MCF 10A (cell line): Measurements from ENCODE around the gene PUM2. TPM values are rescaled to one million over a fixed set of nuclear protein-coding genes. Genes with fewer than 3 reads are reported as not detected.
"Not testable (repeated sequence)": the region's sequence is repeated elsewhere in the genome, so short reads cannot be mapped to it uniquely, and the experiment has no call there.

Experiments used
- BruUV-seq: library from RNA; stranded (reverse); fragments of 400-500 nt; replicated peaks from 2 replicates; lab custom pipeline; 2021; lab: Mats Ljungman, UMichigan
- CTCF ChIA-PET: fragments of 300-600 bp; sonication (Branson Sonifier 250); formaldehyde crosslinking; extraction: SDS; loops from one replicate; lab custom pipeline; 2021; ENCODE audit warnings: antibody characterized with exemption, inconsistent platforms; lab: Yijun Ruan, JAX
- POLR2A ChIA-PET: fragments of 300-600, 350-650 bp; sonication (Branson Sonifier 250); formaldehyde crosslinking; extraction: SDS; loops from one replicate; lab custom pipeline; 2020; ENCODE audit warnings: antibody characterized with exemption, inconsistent platforms; lab: Yijun Ruan, JAX
- DNase-seq: peaks from one replicate; pipeline ENCODE4 v3.0.0-alpha.2; 2018; ENCODE audit not compliant: unreplicated experiment
- H3K27ac Mint-ChIP-seq: one replicate; pipeline ENCODE4 v1.8.0; 2022; ENCODE audit warnings: mild to moderate bottlenecking, low read depth, mixed read lengths; ENCODE audit not compliant: unreplicated experiment
- H3K27me3 Mint-ChIP-seq: one replicate; pipeline ENCODE4 v1.8.0; 2022; ENCODE audit warnings: mixed read lengths; ENCODE audit not compliant: insufficient read depth, unreplicated experiment
- H3K36me3 Mint-ChIP-seq: one replicate; pipeline ENCODE4 v1.8.0; 2022; ENCODE audit warnings: mild to moderate bottlenecking, moderate library complexity, mixed read lengths; ENCODE audit not compliant: insufficient read depth, unreplicated experiment
- H3K4me1 Mint-ChIP-seq: one replicate; pipeline ENCODE4 v1.8.0; 2022; ENCODE audit warnings: mixed read lengths; ENCODE audit not compliant: insufficient read depth, unreplicated experiment
- H3K4me3 Mint-ChIP-seq: one replicate; pipeline ENCODE4 v1.8.0; 2022; ENCODE audit warnings: mild to moderate bottlenecking, moderate library complexity, mixed read lengths; ENCODE audit not compliant: unreplicated experiment
- H3K9me3 Mint-ChIP-seq: one replicate; pipeline ENCODE4 v1.8.0; 2022; ENCODE audit warnings: mixed read lengths; ENCODE audit not compliant: unreplicated experiment
- intact Hi-C: fragments of 100-400 bp; cut with micrococcal nuclease; formaldehyde crosslinking; loops from 2 replicates; pipeline ENCODE4 v1.14.1; 2022
- total RNA-seq: library from RNA; stranded (reverse); gene quantifications from 2 replicates; pipeline ENCODE4 v1.2.3, GENCODE V29; 2022
- TF ChIP-seq, protein P1 (sequence below): fragments of 200-600 bp; IDR thresholded peaks from one replicate; pipeline ENCODE4 v1.8.0; 2022; ENCODE audit warnings: antibody characterized with exemption, mild to moderate bottlenecking; ENCODE audit not compliant: unreplicated experiment

PUM2 gene
- total RNA-seq, 1 experiment from 2014 or later: 86.7 TPM

DNA sequence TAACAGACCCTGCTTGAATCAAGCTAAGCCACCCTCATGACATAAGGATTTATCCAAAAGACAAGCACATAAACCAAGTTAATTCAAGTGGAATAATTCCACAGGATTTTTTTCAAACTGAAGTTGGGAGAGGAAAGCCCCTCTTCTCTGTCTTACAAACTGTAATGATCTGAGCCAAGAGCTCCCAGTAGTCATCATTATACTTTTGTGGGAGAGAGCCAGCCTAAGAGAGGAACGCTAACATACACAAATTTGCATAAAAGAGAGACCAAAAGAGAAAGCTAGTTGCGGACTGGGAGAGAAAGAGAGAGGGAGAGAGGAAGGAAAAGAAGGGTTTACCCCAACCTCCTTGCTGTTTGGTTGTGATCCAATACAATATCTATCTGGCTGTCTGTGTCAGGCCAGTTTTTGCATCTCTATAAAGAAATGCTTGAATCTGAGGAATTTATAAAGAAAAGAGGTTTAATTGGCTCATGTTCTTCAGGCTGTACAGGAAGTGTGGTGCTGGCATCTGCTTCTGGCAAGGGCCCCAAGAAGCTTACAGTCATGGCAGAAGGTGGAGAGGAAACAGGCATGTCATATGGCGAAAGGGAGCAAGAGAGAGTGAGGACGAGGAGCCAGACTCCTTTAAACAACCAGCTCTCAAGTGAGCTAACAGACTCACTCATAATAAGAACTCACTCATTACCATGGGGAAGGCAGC is 20.8 kb upstream of the PUM2 start:
- DNase-seq: no peak
- peaks cover 23% of the 10 kb centered on the region for H3K4me1 Mint-ChIP-seq
- no peak overlapping the region for H3K27ac Mint-ChIP-seq
- no peaks in the 10 kb centered on the region for H3K36me3 Mint-ChIP-seq
- CTCF ChIA-PET: interaction anchor here (0.6 to 3.4 kb wide), 8 partner anchors 10 to 140 kb away, joined by 3 to 13 read pairs (median 4); no protein-coding TSS in a partner anchor
- no peak overlapping the region for H3K4me3 Mint-ChIP-seq
- POLR2A ChIA-PET: interaction anchor here (0.6 to 6.0 kb wide), 3 partner anchors 17 to 426 kb away, joined by 3 to 91 read pairs (median 8); no protein-coding TSS in a partner anchor
- no TSS peak for BruUV-seq
- H3K27me3 Mint-ChIP-seq: no peaks in the 10 kb centered on the region
- H3K9me3 Mint-ChIP-seq: no peaks in the 10 kb centered on the region
- TF ChIP-seq, protein P1, sequence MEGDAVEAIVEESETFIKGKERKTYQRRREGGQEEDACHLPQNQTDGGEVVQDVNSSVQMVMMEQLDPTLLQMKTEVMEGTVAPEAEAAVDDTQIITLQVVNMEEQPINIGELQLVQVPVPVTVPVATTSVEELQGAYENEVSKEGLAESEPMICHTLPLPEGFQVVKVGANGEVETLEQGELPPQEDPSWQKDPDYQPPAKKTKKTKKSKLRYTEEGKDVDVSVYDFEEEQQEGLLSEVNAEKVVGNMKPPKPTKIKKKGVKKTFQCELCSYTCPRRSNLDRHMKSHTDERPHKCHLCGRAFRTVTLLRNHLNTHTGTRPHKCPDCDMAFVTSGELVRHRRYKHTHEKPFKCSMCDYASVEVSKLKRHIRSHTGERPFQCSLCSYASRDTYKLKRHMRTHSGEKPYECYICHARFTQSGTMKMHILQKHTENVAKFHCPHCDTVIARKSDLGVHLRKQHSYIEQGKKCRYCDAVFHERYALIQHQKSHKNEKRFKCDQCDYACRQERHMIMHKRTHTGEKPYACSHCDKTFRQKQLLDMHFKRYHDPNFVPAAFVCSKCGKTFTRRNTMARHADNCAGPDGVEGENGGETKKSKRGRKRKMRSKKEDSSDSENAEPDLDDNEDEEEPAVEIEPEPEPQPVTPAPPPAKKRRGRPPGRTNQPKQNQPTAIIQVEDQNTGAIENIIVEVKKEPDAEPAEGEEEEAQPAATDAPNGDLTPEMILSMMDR: no peak
- intact Hi-C loops: no loop called here

DNA sequence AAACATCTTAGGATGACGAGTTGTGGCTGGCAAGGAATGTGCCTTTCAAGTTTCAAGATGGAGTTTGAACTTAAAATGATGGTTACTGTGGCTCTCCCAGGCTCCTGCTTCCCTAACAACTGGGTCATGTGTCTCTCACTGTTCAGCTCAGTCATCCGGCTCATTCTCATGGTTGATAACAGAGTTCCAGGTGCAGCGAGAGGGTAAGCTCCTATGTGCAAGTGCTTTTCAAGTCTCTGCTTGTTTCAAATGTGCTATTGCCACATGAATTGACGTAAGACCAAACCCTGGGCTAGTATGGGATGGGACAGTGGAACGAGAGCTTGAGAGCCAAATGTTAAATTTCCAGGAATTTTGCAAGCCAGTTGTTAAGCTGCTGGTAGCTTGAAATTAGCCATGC is 19.5 kb upstream of the PUM2 start:
- CTCF ChIA-PET: interaction anchor here (0.6 to 3.4 kb wide), 9 partner anchors 8 to 280 kb away, joined by 3 to 13 read pairs (median 5); partner anchors contain the start of gene HS1BP3
- Mint-ChIP-seq H3K27me3 (no peaks in the 10 kb centered on the region), H3K4me1 (peaks cover 33% of the 10 kb centered on the region), H3K36me3 (no peaks in the 10 kb centered on the region), H3K4me3 (no peak overlapping the region), H3K9me3 (no peaks in the 10 kb centered on the region), H3K27ac (peak overlapping the region; percentile 57)
- no TSS peak for BruUV-seq
- DNase-seq: peak; percentile 98
- intact Hi-C loops: no loop called here
- TF ChIP-seq, protein P1: no peak
- POLR2A ChIA-PET: interaction anchor here (0.6 to 6.0 kb wide), 14 partner anchors 9 to 148 kb away, joined by 3 to 91 read pairs (median 5); no protein-coding TSS in a partner anchor

DNA sequence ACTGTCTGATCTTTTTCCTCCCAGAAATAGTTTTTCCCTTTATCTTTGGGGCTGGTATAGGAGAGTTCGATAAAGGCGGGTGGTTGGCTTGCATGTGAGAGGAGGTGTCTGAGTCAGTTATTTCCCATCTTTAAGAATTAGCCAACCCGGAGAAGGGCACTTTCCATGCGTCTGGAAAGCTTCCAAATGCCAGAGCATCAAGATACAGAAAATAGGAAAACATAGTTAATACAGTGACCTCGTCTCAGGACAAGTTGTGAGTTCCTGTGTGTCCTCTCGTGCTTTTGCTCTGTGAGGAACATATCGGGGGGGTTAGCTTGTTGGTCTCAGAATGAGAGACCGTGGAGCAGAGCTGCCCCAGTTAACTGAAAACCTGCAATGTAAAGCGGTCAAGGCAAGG is 18.7 kb upstream of the PUM2 start:
- intact Hi-C loops: no loop called here
- H3K4me3 Mint-ChIP-seq: no peak overlapping the region
- TF ChIP-seq, protein P1: no peak
- peaks cover 34% of the 10 kb centered on the region for H3K4me1 Mint-ChIP-seq
- H3K27me3 Mint-ChIP-seq: no peaks in the 10 kb centered on the region
- H3K36me3 Mint-ChIP-seq: no peaks in the 10 kb centered on the region
- H3K9me3 Mint-ChIP-seq: no peaks in the 10 kb centered on the region
- BruUV-seq: no TSS peak
- no peak overlapping the region for H3K27ac Mint-ChIP-seq
- ChIA-PET CTCF (interaction anchor here (0.6 to 3.4 kb wide), 10 partner anchors 9 to 417 kb away, joined by 3 to 13 read pairs (median 4); no protein-coding TSS in a partner anchor), POLR2A (interaction anchor here (0.6 to 6.0 kb wide), 12 partner anchors 9 to 607 kb away, joined by 3 to 91 read pairs (median 4); partner anchors contain the start of genes RHOB and SDC1)
- DNase-seq: no peak

DNA sequence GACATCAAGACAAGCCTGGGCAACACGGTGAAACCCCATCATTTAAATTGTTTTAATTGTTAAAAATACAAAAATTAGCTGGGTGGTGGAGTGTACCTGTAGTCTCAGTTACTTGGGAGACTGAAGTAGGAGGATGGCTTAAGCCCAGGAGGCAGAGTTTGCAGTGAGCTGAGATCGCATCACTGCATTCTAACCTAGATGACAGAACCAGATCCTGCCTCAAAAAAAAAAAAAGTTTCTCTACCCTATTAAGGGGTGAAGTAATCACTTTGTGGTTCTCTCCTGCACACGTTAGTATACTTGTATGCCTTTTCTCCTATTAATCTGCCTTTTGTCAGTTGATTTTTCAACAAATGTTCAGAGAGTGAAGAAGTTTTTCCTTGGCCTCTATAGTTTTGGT is 18.1 kb upstream of the PUM2 start:
- Mint-ChIP-seq H3K9me3 (no peaks in the 10 kb centered on the region), H3K36me3 (no peaks in the 10 kb centered on the region), H3K4me1 (peaks cover 34% of the 10 kb centered on the region), H3K27me3 (no peaks in the 10 kb centered on the region), H3K27ac (no peak overlapping the region), H3K4me3 (no peak overlapping the region)
- CTCF ChIA-PET: interaction anchor here (0.6 to 3.4 kb wide), 7 partner anchors 9 to 418 kb away, joined by 3 to 13 read pairs (median 3); no protein-coding TSS in a partner anchor
- intact Hi-C loops: no loop called here
- POLR2A ChIA-PET: interaction anchor here (0.7 to 6.0 kb wide), 9 partner anchors 10 to 608 kb away, joined by 3 to 91 read pairs (median 4); partner anchors contain the start of genes RHOB and SDC1
- no TSS peak for BruUV-seq
- DNase-seq: no peak
- TF ChIP-seq, protein P1: no peak

DNA sequence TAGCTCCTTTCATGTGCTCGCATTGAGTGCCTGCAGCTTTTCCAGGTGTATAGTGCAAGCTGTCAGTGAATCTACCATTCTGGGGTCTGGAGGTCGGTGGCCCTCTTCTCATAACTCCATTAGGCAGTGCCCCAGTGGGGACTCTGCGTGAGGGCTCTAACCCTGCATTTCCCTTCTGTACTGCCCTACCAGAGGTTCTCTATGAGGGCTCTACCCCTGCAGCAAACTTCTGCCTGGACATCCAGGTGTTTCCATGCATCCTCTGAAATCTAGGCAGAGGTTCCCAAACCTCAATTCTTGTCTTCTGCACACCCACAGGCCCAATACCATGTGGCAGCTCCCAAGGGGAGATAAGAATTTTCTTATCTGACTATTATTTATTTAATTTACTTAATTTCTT is 17.3 kb upstream of the PUM2 start:
- intact Hi-C loops, H3K4me3 Mint-ChIP-seq: not testable (repeated sequence)
- CTCF ChIA-PET: interaction anchor here (0.6 to 1.9 kb wide), 5 partner anchors 10 to 58 kb away, joined by 3 to 11 read pairs (median 3); no protein-coding TSS in a partner anchor

More for the DNA sequence above, 17.3 kb upstream of the PUM2 start:
- BruUV-seq, DNase-seq, H3K36me3 Mint-ChIP-seq, H3K27me3 Mint-ChIP-seq, H3K27ac Mint-ChIP-seq, H3K9me3 Mint-ChIP-seq: not testable (repeated sequence)
- peaks cover 34% of the 10 kb centered on the region for H3K4me1 Mint-ChIP-seq
- POLR2A ChIA-PET: interaction anchor here (1.6 to 6.0 kb wide), 3 partner anchors 13 to 20 kb away, joined by 5 to 91 read pairs (median 31); no protein-coding TSS in a partner anchor
